Stimulated activated CD4-positive, alpha-beta T cell treated with anti-CD3 and anti-CD28 coated beads, Interleukin-15, amount 100 ng/mL, for 1 hour (primary cell): ENCODE measurements around the gene RPL27A.

Experiments
- DNase-seq, 2 donors: peaks; one replicate each; pipeline ENCODE4 v3.0.0-alpha.2; 2020; ENCODE audit warnings: low read depth in 1 of 2, low spot score in 1 of 2

RPL27A gene

GRCh38 chr11:8720352-8720751 is 37.8 kb downstream of the RPL27A start:
- no peak for DNase-seq

- no peak for DNase-seq
Measured at GRCh38 chr11:8720868-8721608, 38.4 kb downstream of the RPL27A start.

GRCh38 chr11:8721609-8722500 is 39.3 kb downstream of the RPL27A start:
- no peak for DNase-seq

GRCh38 chr11:8722809-8723208 is 40.2 kb downstream of the RPL27A start:
- DNase-seq = no peak

- no peak for DNase-seq
Measured at GRCh38 chr11:8723711-8724110, 41.1 kb downstream of the RPL27A start.

DNA sequence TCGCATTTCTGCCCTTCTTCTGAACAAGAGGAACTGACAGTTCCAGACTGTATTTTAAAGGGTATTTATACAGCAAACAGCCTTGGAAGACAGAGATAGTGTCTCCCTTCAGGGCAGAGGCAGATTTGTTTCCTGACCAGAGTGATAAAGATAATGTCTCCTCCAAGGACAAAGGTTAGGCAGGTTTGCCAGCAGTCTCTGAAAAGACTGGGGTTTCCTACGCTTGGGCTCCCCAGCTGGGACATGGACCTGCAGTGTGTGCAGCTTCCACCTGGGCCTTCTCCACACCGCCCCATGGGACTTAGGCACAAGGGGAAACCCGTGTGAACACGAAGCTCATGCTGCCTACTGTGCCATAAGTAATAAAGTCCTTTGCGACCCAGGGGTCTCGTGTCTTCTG is 42.1 kb downstream of the RPL27A start:
- no peak for DNase-seq

- DNase-seq = no peak
Measured at GRCh38 chr11:8726395-8726794, 43.8 kb downstream of the RPL27A start.

DNA sequence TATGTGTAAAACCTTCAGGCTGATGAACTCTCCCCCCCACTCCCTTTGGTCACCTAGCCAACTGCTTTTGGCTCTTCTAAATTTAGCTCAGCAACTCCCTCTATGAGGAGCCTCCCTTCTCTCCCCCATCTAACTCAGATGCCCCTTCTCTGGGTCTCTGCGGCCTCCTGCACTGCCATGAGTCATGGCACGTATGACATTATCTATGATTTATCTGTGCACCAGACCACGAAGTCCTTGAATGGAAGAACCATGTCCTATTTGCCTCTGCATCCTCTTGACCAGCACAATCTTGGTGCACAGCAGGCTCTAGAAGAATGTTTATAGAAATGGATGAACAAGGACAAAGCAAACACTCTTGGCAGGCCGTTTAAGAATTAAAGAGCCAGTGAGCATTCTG is 46.0 kb downstream of the RPL27A start:
- DNase-seq = no peak

DNA sequence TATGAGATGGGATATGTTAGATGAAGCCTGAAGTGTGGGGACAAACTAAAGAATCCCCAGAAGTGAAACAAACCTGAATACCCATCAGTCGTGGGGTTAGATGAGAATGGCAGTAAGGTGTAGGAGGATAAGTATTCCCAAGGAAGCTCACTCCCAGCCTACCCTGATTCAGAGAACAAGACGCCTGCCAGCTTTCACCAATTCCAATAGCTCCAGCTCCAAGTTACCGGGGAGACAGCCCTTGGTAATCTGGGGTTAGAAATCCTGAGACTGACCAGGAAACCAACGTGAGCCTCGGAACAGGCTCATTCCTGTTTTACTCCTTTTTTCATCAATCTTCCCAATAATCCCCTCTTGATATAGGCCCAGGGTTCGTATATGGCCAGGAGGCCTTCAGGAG is 46.5 kb downstream of the RPL27A start:
- no peak for DNase-seq

GRCh38 chr11:8729837-8730696 is 47.5 kb downstream of the RPL27A start:
- no peak for DNase-seq

GRCh38 chr11:8730697-8731020 is 48.1 kb downstream of the RPL27A start:
- no peak for DNase-seq

DNA sequence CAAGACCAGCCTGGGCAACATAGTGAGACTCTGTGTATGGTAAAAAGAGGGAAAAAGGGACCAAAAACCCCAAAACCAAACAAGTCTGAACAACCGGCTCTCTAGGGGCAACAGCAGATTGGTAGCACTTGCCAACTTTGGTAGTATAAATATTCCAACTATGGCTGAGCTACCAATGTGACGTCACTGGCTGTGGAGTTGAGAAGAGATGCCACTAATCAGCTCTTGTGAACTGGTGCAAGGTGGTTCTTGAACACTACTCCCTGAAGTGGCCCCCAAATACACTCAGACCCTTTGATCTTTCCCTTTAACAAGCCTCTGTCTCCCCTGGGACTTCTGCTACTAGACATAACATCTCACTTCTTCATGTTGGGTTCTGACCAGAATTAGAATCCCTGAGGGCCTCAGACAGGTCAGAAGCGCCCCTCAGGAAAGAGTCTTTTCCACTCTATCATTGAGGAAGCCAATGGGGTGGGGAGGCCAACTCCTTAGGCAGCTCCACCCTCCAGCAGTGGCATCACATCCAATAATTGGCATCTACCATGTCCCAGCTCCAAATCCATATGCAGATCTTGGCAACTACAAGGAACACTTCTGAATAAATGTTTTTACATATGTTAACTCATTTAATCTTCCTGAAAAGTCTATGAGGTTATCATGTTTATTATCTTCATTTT is 49.2 kb downstream of the RPL27A start:
- no peak for DNase-seq

- DNase-seq = no peak
Measured at GRCh38 chr11:8732324-8732670, 49.7 kb downstream of the RPL27A start.

DNA sequence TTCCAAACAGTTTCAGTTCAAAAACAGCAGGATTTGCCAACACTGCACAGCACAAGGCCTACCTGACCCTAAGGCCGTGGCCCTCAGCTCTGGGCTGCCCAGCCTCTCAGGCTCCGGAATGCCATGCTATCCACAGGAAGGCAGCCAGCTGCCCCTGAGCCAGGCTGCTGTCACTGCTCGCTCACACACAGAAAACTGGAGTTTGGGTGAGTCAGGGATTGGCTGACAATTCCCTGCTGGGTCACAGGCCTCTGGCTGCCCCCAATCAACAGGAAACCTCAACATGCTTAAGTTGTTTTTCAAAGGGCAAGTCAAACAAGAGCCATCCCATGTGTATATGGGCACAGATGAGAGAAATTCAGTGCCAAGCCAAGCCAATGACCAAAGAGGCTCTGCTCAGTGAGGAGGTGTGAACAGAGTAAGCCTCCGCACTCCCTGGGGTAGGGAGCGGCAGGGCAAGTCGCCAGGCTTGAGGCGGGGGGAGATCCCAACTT is 50.2 kb downstream of the RPL27A start:
- no peak for DNase-seq

GRCh38 chr11:8733852-8734251 is 51.3 kb downstream of the RPL27A start:
- DNase-seq = no peak

DNA sequence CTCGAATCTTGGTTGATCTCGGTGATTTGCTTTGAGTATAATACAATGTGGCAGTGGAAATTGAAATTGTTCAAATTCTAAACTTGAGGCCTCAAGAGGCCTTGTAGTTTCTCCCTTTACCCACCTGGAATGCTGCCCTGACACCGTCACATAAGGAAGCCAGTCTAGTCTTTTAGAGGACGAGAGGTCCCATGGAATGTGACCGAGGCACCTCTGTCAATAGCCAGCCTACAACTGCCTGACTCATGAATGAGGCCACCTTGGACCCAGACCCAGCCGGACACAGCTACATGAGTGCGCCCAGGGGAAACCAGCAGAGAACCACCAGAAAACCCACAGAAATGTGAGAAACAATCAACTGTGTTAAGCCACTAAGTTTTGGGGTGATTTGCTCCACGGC is 52.5 kb downstream of the RPL27A start:
- no peak for DNase-seq

- no peak for DNase-seq
Measured at GRCh38 chr11:8739309-8739793, 56.8 kb downstream of the RPL27A start.
